ENCODE results near the gene RFK. TPM values are rescaled to one million over a fixed set of nuclear protein-coding genes. Genes with fewer than 3 reads are reported as not detected.
A peak's percentile ranks its signal among the peaks of the same experiment; 100 is the strongest.
"Not testable (repeated sequence)": the region's sequence is repeated elsewhere in the genome, so short reads cannot be mapped to it uniquely, and the experiment has no call there.

Gene RFK
- total RNA-seq: 10 to 100 TPM; 11.1 to 25.2 (median 19.7) TPM
- long read RNA-seq, partial matches to known transcripts: 0 of 4 reads
- long read RNA-seq, other reads (novel, unspliced or antisense): 0 of 4 reads

DNA sequence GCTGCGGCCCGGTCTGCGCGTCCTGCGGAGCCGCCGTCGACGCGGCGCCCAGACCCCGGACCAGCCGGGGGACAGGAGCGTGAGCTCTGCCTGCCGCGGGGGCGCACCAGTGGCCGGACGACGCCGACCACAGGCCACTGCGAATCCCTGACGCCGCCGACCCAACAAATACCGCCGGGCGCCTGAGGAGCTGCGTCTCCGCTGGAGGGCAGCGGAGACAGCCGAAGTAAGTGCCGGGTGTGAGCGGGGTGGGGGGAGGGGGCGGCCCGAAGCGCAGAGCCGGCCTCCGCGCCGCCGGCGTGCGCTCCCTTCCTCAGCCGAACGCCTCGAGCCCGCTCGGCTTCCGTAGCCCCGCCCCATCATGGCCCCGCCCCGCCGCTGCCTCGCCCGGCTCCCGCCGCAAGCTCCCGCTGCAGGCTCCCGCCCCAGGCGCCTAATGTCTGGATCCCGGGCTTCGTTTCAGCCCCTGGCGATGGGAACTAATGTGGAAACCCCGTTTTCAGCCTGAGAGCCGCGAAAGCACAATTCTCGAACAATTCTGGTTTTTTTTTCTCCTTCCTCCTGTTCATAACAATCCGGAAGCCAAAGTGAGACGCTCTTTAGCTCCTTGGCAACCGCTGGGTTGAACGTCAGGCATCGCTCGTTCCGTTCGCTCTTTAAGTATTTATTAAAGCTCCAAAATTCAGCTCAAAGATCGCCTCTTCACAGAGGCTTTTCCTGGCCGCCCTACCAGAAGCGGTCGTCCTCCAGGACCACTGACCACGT lies at the start of gene RFK:
TSS of gene RFK (minus strand) at position 232 of the 765 bp plus-strand sequence. CDS start 255 bp downstream, outside the sequence.
- Histone ChIP-seq H3K4me1 (peaks cover 0 to 18% (median 3%) of the 10 kb centered on the region in 4 donors), H3K9me3 (no peaks in the 10 kb centered on the region), H3K4me3 (peak within 1 kb of the TSS; percentile 91 to 97 (median 97)), H3K27me3 (no peaks in the 10 kb centered on the region), H3K27ac (peak within 1 kb of the TSS; percentile 87 to 95 (median 89)), H3K36me3 (no peaks in the 10 kb centered on the region)
- intact Hi-C loops (cut with DNase I): no loop called here
- ATAC-seq (peak; percentile 91 to 96 (median 94)), DNase-seq (peak; percentile 95 to 97 (median 97))
- under 1% methylated on average over 46 of the region's 81 CpGs for WGBS (ENCODE audit: insufficient coverage, low coverage, low lambda C conversion rate, missing lambda C conversion rate)
- TF ChIP-seq, protein P1, sequence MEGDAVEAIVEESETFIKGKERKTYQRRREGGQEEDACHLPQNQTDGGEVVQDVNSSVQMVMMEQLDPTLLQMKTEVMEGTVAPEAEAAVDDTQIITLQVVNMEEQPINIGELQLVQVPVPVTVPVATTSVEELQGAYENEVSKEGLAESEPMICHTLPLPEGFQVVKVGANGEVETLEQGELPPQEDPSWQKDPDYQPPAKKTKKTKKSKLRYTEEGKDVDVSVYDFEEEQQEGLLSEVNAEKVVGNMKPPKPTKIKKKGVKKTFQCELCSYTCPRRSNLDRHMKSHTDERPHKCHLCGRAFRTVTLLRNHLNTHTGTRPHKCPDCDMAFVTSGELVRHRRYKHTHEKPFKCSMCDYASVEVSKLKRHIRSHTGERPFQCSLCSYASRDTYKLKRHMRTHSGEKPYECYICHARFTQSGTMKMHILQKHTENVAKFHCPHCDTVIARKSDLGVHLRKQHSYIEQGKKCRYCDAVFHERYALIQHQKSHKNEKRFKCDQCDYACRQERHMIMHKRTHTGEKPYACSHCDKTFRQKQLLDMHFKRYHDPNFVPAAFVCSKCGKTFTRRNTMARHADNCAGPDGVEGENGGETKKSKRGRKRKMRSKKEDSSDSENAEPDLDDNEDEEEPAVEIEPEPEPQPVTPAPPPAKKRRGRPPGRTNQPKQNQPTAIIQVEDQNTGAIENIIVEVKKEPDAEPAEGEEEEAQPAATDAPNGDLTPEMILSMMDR (IDR thresholded peaks at IDR 0.05): peak; percentile 39 to 56 (median 44)
- peak; percentile 84 for TF ChIP-seq POLR2A (IDR thresholded peaks at IDR 0.05)

DNA sequence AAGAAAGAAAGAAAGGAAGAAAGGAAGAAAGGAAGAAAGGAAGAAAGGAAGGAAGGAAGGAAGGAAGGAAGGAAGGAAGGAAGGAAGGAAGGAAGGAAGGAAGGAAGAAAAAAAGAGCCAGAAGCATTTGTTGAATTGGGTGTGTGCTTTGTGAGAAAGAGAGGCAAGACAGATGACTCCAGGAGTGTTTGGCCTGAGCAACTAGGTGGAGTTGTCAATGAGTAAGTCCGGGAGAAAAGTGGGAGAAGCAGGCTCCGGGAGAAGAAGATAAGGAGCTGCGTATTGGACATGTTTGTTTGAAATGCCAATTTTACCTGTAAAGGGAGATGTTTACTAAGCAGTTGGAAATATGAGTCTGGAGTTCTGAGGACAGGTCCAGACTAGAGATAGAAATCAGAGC lies 49.7 kb upstream of the RFK start:
- ATAC-seq (no peak), DNase-seq (no peak)
- intact Hi-C loops (cut with DNase I): no loop called here
- Histone ChIP-seq H3K4me3 (no peak overlapping the region), H3K9me3 (no peaks in the 10 kb centered on the region), H3K27ac (no peak overlapping the region), H3K27me3 (no peaks in the 10 kb centered on the region), H3K36me3 (no peaks in the 10 kb centered on the region), H3K4me1 (no peaks in the 10 kb centered on the region)
- 74% methylated on average over 3 of the region's 3 CpGs for WGBS (ENCODE audit: insufficient coverage, low coverage, low lambda C conversion rate, missing lambda C conversion rate)
- no peak for TF ChIP-seq POLR2A (IDR thresholded peaks at IDR 0.05)
- TF ChIP-seq, protein P1 (IDR thresholded peaks at IDR 0.05): no peak

DNA sequence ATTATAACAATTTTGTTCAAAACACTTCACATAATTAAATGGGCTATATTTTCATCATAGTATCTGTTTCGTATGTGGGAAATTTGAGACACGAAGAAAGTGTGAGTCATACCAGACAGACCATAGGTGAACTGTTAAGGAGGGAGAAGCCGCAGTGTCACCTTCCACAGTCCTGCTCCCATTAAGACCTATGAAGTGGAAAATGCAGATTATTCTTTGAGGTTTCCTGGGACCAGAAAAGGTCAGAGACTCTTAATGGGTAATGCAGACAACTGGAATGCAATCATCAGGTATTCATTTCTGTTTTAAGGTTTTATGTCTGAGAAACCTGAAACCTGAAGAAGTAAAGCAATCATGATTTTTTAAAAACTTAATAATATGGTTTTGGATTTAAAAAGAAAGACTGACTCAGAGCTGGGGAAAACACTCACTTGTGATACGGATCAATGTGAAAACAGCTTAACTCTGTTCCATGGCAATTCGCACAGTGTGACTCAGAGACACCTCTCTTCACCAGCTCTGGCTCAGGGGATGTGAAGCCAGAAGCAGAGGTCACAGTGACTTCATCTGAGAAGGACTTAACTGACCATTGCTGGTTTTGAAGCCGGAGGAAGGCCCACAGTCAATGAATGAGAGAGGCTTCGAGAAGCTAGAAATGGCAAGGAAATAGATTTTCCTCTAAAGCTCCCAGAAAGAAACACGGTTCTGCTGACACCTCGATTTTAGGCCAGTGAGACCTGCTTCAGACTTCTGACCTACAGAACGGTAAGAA lies 47.5 kb upstream of the RFK start:
- DNase-seq (no peak), ATAC-seq (no peak)
- TF ChIP-seq POLR2A (IDR thresholded peaks at IDR 0.05): no peak
- TF ChIP-seq, protein P1 (IDR thresholded peaks at IDR 0.05): no peak
- no peaks in the 10 kb centered on the region for H3K27me3 ChIP-seq
- intact Hi-C loops (cut with DNase I): no loop called here
- H3K4me3 ChIP-seq: no peak overlapping the region
- no peak overlapping the region for H3K27ac ChIP-seq
- 71% methylated on average over 10 of the region's 10 CpGs for whole genome bisulfite sequencing (ENCODE audit: insufficient coverage, low coverage, low lambda C conversion rate, missing lambda C conversion rate)
- H3K9me3 ChIP-seq: no peaks in the 10 kb centered on the region
- H3K4me1 ChIP-seq: no peaks in the 10 kb centered on the region
- H3K36me3 ChIP-seq: no peaks in the 10 kb centered on the region

DNA sequence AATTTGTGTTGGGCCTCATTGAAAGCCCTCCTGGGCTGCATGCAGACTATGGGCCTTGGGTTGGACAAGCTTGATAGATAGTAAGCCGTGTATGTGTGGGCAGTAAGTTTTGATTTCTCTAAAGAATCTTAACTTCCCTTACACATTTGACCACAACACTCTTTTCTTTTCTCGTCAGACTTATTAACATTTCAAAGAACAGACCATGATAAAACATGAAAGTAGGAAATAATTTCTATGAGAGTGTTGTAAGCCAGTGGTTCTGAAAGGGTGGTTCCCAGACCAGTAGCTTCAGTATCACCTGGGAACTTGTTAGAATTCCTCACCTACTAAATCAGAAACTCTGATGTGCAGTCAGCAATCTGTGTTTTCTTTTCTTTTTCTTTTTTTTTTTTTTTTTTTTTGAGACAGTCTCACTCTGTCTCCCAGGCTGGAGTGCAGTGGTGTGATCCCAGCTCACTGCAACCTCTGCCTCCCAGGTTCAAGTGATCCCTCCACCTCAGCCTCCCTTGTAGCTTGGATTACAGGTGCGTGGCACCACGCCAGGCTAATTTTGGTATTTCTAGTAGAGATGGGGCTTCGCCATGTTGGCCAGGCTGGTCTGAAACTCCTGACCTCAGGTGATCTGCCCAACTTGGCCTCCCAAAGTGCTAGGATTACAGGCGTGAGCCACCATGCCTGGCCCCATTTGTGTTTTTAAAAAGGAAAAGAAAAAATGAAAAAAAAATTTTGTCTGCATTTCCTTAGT lies 44.8 kb upstream of the RFK start:
- no peak for TF ChIP-seq POLR2A (IDR thresholded peaks at IDR 0.05)
- TF ChIP-seq, protein P1 (IDR thresholded peaks at IDR 0.05): no peak
- Histone ChIP-seq H3K4me1 (no peaks in the 10 kb centered on the region), H3K36me3 (no peaks in the 10 kb centered on the region), H3K9me3 (no peaks in the 10 kb centered on the region), H3K27me3 (no peaks in the 10 kb centered on the region), H3K4me3 (no peak overlapping the region), H3K27ac (no peak overlapping the region)
- WGBS (ENCODE audit: insufficient coverage, low coverage, low lambda C conversion rate, missing lambda C conversion rate): 78% methylated on average over 6 of the region's 6 CpGs
- DNase-seq: no peak
- intact Hi-C loops (cut with DNase I): no loop called here
- ATAC-seq: no peak

DNA sequence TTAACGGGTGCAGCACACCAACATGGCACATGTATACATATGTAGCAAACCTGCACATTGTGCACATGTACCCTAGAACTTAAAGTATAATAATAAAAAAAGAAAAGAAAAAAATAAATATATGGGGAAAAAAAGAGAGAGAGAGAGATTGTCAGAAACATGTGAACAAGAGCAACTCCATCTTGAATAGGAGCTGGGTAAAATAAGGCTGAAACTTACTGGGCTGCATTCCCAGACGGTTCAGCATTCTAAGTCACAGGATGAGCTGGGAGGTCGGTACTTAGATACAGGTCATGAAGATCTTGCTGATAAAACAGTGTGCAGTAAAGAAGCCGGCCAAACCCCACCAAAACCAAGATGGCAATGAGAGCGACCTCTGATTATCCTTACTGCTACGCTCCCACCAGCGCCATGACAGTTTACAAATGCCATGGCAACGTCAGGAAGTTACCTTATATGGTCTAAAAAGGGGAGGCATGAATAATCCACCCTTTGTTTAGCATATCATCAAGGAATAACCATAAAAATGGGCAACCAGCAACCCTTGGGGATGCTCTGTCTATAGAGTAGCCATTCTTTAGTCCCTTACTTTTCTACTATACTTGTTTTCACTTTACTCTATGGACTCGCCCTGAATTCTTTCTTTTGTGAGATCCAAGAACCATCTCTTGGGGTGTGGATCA lies 42.9 kb upstream of the RFK start:
- H3K27me3 ChIP-seq; H3K4me1 ChIP-seq; intact Hi-C loops (cut with DNase I); H3K36me3 ChIP-seq; H3K9me3 ChIP-seq; DNase-seq; H3K27ac ChIP-seq; H3K4me3 ChIP-seq; ATAC-seq: not testable (repeated sequence)
- 84% methylated on average over 4 of the region's 9 CpGs for WGBS (ENCODE audit: insufficient coverage, low coverage, low lambda C conversion rate, missing lambda C conversion rate)

DNA sequence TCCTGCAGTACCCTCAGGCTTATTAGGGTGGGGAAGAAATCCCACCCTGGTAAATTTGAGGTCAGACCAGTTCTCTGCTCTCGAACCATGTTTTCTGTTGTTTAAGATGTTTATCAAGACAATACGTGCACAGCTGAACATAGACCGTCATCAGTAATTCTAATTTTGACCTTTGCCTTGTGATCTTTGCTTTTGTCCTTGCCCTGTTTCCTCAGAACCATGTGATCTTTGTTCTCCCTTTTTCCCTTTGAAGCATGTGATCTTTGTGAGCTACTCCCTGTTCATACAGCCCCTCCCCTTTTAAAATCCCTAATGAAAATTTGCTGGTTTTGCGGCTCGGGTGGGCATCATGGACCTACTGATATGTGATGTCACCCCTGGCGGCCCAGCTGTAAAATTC lies 40.7 kb upstream of the RFK start:
- 58% methylated on average over 5 of the region's 6 CpGs for WGBS (ENCODE audit: insufficient coverage, low coverage, low lambda C conversion rate, missing lambda C conversion rate)
- H3K27ac ChIP-seq; H3K36me3 ChIP-seq; H3K4me3 ChIP-seq; H3K27me3 ChIP-seq; intact Hi-C loops (cut with DNase I); H3K4me1 ChIP-seq; H3K9me3 ChIP-seq; ATAC-seq; DNase-seq: not testable (repeated sequence)
